Urinary bladder (tissue), 4 donors: Measurements from ENCODE around the gene XRCC5. TPM values are rescaled to one million over a fixed set of nuclear protein-coding genes. Genes with fewer than 3 reads are reported as not detected.
"Not testable (repeated sequence)": the region's sequence is repeated elsewhere in the genome, so short reads cannot be mapped to it uniquely, and the experiment has no call there.

Experiments used
- DNase-seq: peaks from one replicate; pipeline ENCODE4 v3.0.0-alpha.2; 2015; ENCODE audit errors: extremely low spot score
- H3K27ac ChIP-seq: one replicate; pipeline ENCODE4 v1.5.1; 2013; ENCODE audit warnings: low read depth, mild to moderate bottlenecking, moderate library complexity
- H3K36me3 ChIP-seq: one replicate; pipeline ENCODE4 v1.6.1; 2013; ENCODE audit warnings: mild to moderate bottlenecking, moderate library complexity; ENCODE audit not compliant: insufficient read depth
- H3K4me1 ChIP-seq: one replicate; pipeline ENCODE4 v1.6.1; 2013; ENCODE audit warnings: mild to moderate bottlenecking, moderate library complexity; ENCODE audit not compliant: insufficient read depth
- H3K4me3 ChIP-seq: one replicate; pipeline ENCODE4 v1.5.1; 2013; ENCODE audit warnings: low read depth, low read length
- WGBS: extraction: QIAGEN DNeasy Blood & Tissue Kit; methylation state at CpG from one replicate; pipeline ENCODE4 v1.1.7; 2013; 5-methylcytosine and 5-hydroxymethylcytosine counted together
- polyA plus RNA-seq: library from polyadenylated mRNA; stranded (reverse); fragments of 200-250 nt; gene quantifications from one replicate; pipeline ENCODE4 v1.2.3, GENCODE V29; 2013
- total RNA-seq: library from RNA; depleted of rRNA; stranded (reverse); fragments of >200 nt; gene quantifications from one replicate; pipeline ENCODE4 v1.2.3, GENCODE V29; 2014
- donor health status: healthy with polysubstance abuse.
- donor health status: healthy.

XRCC5 gene
- total and polyA plus RNA-seq, 2 donors: 121 to 247 TPM

DNA sequence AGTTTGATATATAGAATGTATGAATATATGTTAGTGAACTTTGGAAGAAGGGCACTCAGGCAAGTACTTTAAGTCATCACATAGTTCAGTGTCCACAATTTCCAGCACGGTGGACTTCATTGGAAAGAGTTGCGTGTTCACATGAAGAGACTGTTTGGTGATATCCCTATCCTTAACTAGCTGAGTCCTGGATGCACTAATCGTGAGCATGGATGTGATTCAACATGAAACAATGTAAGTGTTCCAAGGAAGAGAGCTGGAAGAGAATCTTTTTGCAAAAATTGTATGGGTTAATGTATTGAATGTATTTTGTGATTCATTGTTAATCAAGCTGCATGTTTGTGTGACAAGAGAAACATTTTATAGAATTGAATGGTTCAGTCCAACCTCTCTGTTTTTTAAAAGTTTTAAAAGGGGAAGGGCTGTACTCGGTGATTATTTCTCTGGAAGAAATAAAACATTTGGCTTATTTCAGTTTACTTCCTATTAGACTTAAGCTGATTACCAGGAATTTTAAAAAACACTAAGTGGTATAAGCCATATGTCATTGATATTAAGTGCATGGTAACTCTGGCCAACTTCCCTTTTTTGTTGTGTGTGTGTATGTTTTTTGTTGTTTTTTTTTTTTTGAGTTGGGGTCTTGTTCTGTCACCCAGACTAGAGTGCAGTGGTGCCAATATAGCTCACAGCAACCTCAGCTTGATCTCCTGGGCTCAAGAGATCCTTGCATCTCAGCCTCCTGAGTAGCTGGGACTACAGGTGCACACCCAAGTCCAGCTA, 8.6 kb downstream of the XRCC5 start:
- Histone ChIP-seq H3K4me3 (no peak overlapping the region), H3K36me3 (peaks cover 3% of the 10 kb centered on the region), H3K27ac (no peak overlapping the region), H3K4me1 (no peaks in the 10 kb centered on the region)
- DNase-seq: no peak
- 66% methylated on average over 4 of the region's 4 CpGs for WGBS

DNA sequence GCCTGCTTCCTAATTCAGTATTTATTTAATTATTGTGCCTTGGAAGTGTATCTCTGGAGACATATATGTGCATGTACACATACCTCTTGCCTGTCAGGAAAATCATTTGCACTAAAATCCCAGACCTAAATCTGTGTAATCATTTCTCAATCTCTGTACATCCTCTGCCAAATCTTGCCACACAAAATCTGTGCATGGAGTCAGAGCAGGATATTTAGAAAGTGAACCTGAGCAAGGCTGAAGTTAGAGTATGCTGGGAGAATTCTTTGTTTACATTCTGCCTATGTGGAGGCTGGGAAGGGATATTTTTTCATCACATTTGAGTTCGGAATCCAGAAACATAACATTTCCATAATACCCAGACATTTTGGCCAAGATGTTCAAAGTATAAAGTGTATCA, 9.3 kb downstream of the XRCC5 start:
- no peak overlapping the region for H3K27ac ChIP-seq
- H3K4me1 ChIP-seq: no peaks in the 10 kb centered on the region
- no peak for DNase-seq
- WGBS: 72% methylated on average over 1 of the region's 1 CpG
- peaks cover 4% of the 10 kb centered on the region for H3K36me3 ChIP-seq
- H3K4me3 ChIP-seq: no peak overlapping the region

DNA sequence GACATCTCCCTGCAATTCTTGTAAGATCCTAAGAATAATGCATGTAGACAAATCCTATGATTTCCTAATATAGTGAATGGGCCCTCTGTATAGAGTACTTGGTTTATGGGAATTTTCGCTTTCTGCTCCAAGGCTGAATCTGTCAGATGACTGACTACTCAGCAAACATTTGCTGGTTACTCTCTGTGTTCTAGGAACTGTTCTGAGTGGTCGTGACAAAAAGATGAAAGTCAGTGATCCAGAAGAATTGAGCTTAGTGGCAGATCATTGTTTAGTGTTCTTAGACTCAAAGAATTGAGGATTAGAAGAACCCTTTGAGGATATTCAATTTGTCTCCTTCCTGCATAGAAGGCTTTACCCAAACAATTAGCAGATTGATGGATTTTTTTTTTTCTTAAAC, 10.0 kb downstream of the XRCC5 start:
- Histone ChIP-seq H3K4me3 (no peak overlapping the region), H3K27ac (no peak overlapping the region), H3K4me1 (no peaks in the 10 kb centered on the region), H3K36me3 (peaks cover 4% of the 10 kb centered on the region)
- DNase-seq: no peak
- 77% methylated on average over 2 of the region's 2 CpGs for WGBS

DNA sequence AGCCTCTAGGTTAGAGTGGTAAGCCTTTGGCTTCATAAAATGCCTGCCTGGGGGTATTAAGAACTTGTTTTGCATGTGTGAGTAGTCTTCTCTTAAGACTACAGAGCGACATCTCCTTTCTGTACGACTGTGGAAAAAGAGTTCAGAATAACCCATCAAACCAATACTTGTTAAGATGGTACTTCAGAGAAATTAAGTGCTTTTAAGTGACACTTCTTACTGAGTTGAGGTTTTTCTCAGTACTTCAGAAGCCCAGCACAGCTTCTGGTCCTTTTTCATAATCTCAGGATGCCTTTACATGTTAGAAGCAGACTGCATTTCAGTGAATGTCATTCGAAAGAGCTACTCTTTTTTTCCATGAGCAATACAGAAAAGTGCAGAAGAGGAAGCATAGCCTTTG, 10.8 kb downstream of the XRCC5 start:
- no peak overlapping the region for H3K4me3 ChIP-seq
- peaks cover 9% of the 10 kb centered on the region for H3K36me3 ChIP-seq
- no peaks in the 10 kb centered on the region for H3K4me1 ChIP-seq
- DNase-seq: no peak
- H3K27ac ChIP-seq: no peak overlapping the region
- 85% methylated on average over 3 of the region's 3 CpGs for WGBS

DNA sequence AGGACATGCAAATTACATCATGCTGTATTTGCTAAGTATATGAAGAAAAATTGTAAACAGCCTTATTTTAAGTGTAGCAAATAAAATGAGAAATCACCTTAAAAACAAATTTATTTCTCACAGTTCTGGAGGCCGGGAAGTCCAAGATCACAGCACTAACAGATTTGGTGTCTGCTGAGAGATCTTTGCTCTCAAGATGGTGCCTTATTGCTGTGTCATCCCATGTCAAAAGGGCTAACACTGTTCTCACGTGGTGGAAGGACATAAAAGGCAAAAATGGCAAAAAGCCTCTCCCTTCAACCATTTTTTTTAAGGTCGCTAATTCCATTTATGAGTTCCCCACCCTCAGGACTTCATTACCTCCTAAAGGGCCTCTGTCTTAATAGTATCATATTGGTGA, 12.1 kb downstream of the XRCC5 start:
- DNase-seq: no peak
- Histone ChIP-seq H3K4me3 (no peak overlapping the region), H3K36me3 (peaks cover 9% of the 10 kb centered on the region), H3K27ac (no peak overlapping the region), H3K4me1 (no peaks in the 10 kb centered on the region)
- WGBS: 87% methylated on average over 3 of the region's 3 CpGs

DNA sequence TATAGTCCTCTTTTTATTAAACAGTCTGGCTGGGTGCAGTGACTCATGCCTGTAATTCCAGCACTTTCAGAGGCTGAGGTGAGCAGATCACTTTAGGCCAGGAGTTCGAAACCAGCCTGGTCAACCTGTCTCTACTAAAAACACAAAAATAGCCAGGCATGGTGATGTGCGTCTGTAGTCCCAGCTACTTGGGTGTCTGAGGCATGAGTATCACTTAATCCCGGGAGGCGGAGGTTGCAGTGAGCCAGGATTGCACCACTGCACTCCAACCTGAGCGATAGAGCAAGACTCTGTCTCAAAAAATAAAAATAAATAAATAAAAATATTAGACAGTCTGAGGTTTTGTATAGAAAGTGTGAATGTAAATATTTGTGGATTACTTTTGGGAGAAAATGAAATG, 17.8 kb downstream of the XRCC5 start:
- WGBS: 97% methylated on average over 5 of the region's 5 CpGs
- H3K27ac ChIP-seq: no peak overlapping the region
- no peak overlapping the region for H3K4me3 ChIP-seq
- no peaks in the 10 kb centered on the region for H3K4me1 ChIP-seq
- H3K36me3 ChIP-seq: peaks cover 9% of the 10 kb centered on the region
- DNase-seq: no peak

DNA sequence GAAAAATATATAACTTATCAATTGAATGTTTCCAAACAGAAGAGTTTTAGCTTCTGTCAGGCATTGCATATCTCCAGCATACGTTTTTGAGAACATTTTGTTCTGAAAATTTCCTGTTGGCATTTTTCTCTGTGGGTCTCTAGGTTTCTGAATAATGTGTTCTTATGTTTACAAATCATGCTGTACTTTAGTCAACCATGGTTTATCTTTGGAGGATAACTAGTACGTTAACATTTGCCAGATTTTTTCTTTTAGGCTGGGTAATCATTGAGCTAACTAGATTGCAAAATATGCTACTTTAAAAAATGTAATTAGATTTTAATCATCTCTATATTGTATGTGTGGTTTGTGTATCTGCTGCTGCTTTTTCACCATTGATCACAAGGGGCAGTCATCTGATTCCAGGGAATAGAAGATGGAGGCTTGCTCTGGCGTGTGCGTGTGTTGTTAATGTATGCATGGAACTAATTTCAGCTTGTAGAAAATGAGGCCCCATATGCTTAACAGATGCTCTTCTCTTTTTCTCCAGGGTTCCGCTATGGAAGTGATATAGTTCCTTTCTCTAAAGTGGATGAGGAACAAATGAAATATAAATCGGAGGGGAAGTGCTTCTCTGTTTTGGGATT, 21.3 kb downstream of the XRCC5 start:
- Histone ChIP-seq H3K27ac (no peak overlapping the region), H3K4me1 (no peaks in the 10 kb centered on the region), H3K4me3 (no peak overlapping the region), H3K36me3 (peaks cover 2% of the 10 kb centered on the region)
- DNase-seq: no peak
- 79% methylated on average over 6 of the region's 6 CpGs for WGBS

DNA sequence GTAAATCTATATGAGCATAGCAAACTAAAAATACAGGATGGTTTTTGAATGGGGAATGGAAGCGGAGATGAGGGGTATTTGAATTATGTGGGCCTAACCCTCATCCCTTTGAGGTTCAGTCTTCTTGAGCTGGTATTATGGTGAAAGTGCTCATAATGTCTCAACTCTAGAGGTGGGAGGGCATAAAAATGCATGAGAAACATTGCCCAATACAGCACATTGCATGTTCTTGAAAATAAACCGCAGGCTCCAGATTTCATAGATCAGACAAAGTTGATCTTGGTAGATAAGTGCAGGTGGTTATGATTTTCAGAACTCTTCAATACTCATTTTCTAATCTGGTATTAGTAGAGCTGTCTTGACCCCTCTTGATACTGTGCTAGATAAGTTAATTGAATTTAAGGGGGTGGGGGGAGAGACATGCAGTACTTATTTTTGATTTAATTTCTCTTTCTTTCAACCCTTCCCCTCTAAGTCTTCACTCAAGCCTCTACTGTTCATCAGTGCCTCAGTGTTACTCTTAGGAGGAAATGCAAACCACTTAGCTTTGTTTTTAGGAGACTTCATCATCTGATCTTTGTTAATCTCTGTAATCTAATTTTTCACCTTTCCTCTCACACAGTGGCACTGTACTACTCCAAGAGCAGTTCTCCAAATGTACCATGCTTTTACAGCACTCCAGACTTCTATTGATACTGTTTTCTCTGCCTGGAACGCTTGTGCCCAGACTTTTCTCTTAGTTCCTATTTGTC, 22.2 kb downstream of the XRCC5 start:
- H3K4me3 ChIP-seq: no peak overlapping the region
- no peak for DNase-seq
- H3K36me3 ChIP-seq: peaks cover 2% of the 10 kb centered on the region
- no peak overlapping the region for H3K27ac ChIP-seq
- 97% methylated on average over 3 of the region's 3 CpGs for WGBS
- no peaks in the 10 kb centered on the region for H3K4me1 ChIP-seq

DNA sequence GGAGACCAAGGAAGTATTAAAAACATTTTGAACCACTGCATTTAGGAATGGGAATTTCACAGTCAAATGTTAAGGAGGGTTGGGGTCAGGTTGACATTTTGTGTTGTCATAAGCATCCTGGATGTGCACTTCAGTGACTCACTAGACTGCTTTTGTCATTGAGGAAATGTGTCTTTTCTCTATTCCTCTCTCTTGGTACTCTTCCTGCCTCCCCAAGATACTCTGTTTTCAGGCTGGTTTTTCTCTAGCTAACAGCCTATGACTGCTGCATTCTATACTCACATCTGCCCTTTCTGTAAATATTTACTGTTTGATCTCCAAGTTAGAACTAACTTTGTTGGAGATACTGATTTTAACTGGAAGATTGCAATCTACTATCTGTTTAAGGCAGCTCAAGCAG, 23.4 kb downstream of the XRCC5 start:
- Histone ChIP-seq H3K27ac (no peak overlapping the region), H3K36me3 (peaks cover 4% of the 10 kb centered on the region), H3K4me3 (no peak overlapping the region), H3K4me1 (no peaks in the 10 kb centered on the region)
- DNase-seq: no peak

DNA sequence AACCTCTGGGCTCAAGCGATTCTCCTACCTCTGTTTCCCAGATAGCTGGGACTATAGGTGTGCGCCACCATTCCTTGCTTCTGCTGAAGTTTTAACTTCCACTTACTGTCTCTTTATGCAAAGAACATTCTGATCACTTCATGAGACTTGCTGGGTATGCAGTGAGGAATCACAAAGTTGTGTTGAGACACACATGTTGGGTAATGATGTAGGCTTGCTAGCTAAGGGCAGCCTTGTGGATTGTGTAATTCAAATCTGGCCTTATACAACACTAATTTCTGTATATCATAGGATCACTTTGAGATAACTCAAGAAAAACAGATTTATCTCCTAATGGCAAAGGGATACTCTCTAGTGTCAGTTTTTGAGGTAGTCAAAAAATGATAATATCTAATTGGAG, 24.2 kb downstream of the XRCC5 start:
- Histone ChIP-seq H3K4me3 (no peak overlapping the region), H3K36me3 (peaks cover 4% of the 10 kb centered on the region), H3K27ac (no peak overlapping the region), H3K4me1 (no peaks in the 10 kb centered on the region)
- 97% methylated on average over 2 of the region's 2 CpGs for WGBS
- no peak for DNase-seq

DNA sequence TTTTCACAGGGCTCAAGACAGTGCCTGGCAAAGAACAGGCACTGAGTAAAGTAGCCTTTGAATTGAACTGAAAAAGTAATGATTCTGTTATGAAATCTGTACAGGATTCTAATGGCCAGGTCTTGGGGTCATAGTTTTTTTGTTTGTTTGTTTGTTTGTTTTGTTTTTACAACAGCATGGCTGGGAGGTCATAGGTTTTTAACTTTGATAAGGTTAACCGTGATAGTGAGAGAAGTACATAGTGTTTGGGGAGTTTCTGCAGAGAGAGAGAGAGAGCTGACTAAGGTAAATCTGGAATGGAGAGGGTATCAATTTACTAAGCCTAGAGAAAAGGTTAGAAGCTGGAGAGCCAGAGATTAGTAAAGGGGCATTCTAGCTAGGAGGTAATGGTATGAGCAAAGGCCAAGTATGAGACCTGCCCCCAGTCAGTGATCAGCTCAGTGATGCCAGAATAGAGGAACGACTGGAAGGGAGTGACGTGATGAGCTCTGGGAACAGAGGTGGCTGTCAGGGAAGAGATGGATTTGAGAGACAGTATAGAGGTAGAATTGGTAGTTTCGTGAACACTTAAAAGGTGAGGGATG, 25.9 kb downstream of the XRCC5 start:
- H3K27ac ChIP-seq: no peak overlapping the region
- no peaks in the 10 kb centered on the region for H3K4me1 ChIP-seq
- no peak overlapping the region for H3K4me3 ChIP-seq
- peaks cover 6% of the 10 kb centered on the region for H3K36me3 ChIP-seq
- 95% methylated on average over 4 of the region's 4 CpGs for WGBS
- no peak for DNase-seq

DNA sequence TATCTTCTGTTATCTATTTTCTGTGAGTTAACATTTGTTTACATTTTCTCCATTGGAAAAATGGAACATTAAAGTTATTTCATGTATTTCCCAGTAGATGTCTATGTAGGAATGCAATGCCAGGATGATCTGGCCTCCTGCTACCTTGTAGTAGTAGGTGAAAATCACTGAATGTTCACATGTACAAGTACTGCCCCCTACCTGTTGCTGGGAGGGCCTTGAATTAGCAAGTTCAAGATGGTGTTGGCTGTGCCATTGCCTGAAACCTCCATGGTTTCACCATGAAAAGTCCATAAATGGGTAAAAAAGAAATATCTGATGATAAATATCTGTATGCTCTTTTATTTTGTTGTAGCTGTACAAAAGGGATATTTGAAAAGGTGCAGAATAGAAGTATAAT, 30.7 kb downstream of the XRCC5 start:
- peaks cover 11% of the 10 kb centered on the region for H3K36me3 ChIP-seq
- no peak for DNase-seq

DNA sequence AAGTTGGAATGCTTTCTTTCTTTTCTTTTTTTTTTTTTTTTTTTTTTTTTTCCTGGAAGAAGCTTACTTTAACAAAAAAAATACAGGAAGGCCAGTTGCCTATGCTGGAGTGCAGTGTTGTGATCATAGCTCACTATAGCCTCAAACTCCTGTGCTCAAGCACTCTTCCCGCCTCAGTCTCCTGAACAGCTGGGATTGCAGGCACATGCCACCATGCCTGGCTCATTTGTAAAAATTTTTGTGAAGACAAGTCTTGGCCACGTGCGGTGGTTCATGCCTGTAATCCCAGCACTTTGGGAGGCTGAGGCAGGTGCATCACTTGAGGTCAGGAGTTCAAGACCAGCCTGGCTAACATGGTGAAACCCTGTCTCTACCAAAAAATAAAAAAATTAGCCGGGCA, 32.4 kb downstream of the XRCC5 start:
- DNase-seq, H3K36me3 ChIP-seq, H3K4me3 ChIP-seq, H3K4me1 ChIP-seq, H3K27ac ChIP-seq: not testable (repeated sequence)
- 92% methylated on average over 4 of the region's 4 CpGs for whole genome bisulfite sequencing

More for the DNA sequence above, 30.7 kb downstream of the XRCC5 start:
- Histone ChIP-seq H3K4me1 (no peaks in the 10 kb centered on the region), H3K4me3 (no peak overlapping the region), H3K27ac (no peak overlapping the region)

DNA sequence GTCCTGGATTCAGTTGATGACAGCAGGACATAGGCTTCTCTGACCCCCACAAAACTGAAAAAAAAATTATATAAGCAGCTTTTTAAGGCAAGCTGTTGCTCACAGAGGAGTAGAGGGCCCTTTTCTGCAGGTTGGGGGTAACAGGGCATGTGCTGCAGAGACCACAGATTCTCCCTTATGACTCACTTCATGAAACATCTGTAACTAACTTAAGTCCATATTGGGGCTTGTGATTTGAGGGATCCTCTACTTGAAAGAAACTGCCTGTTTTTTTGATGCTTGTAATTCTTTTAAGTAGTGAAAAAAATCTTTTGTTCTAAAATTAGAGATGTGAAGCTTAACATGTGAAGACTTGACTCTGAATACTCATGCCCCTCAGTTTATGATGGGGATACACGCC, 33.4 kb downstream of the XRCC5 start:
- H3K4me3 ChIP-seq: no peak overlapping the region
- H3K36me3 ChIP-seq: peaks cover 9% of the 10 kb centered on the region
- H3K4me1 ChIP-seq: no peaks in the 10 kb centered on the region
- DNase-seq: no peak
- H3K27ac ChIP-seq: no peak overlapping the region
- 90% methylated on average over 1 of the region's 1 CpG for WGBS
